ENCODE results near the gene ZNF506. TPM values are rescaled to one million over a fixed set of nuclear protein-coding genes. Genes with fewer than 3 reads are reported as not detected.
"Not testable (repeated sequence)": the region's sequence is repeated elsewhere in the genome, so short reads cannot be mapped to it uniquely, and the experiment has no call there.

The ZNF506 gene
- total RNA-seq, 1 experiment from 2014 or later = 0.42 TPM

GRCh38 chr19:19858751-19859150 is 37.2 kb upstream of the ZNF506 start:
- H3K4me1 ChIP-seq (ENCODE audit: control insufficient read depth in 1 of 2, insufficient read depth in 2 of 2, low read length in 2 of 2) = no peaks in the 10 kb centered on the region
- H3K4me2 ChIP-seq (ENCODE audit: low read length) = no peak overlapping the region
- no peaks in the 10 kb centered on the region for H3K27me3 ChIP-seq (ENCODE audit: insufficient read depth, low read length)
- no peaks in the 10 kb centered on the region for H4K20me1 ChIP-seq (ENCODE audit: insufficient read depth)
- CTCF ChIA-PET = no interaction called here
- H3K4me3 ChIP-seq (replicated peaks in 1 of 2; ENCODE audit: low read depth in 1 of 2, low read length in 2 of 2) = no peak overlapping the region
- RAD21 ChIA-PET (ENCODE audit: low non-redundant PET in 1 of 2, low total read pairs in 2 of 2, uncharacterized antibody in 2 of 2, unreplicated experiment in 2 of 2) = no interaction called here
- no peaks in the 10 kb centered on the region for H3K36me3 ChIP-seq (ENCODE audit: control insufficient read depth in 1 of 2, insufficient read depth in 2 of 2, low read length in 2 of 2)
- no peaks in the 10 kb centered on the region for H3K9me2 ChIP-seq (ENCODE audit: insufficient read depth)
- intact Hi-C loops (cut with micrococcal nuclease) = no loop called here
- BruUV-seq (replicated peaks) = no TSS peak
- no peak overlapping the region for H3K9ac ChIP-seq (ENCODE audit: low read length)
- no peak overlapping the region for H3K27ac ChIP-seq (ENCODE audit: low read depth, low read length)
- POLR2A ChIA-PET = no interaction called here
- TF ChIP-seq RAD21 (IDR thresholded peaks at IDR 0.05; ENCODE audit: low read depth) = no peak
- no peak for TF ChIP-seq FOSL1 (IDR thresholded peaks at IDR 0.05; ENCODE audit: low read depth)
- TF ChIP-seq SP1 (IDR thresholded peaks at IDR 0.05; ENCODE audit: low read depth) = no peak
- no peak for TF ChIP-seq CBX3 (IDR thresholded peaks at IDR 0.05; ENCODE audit: low read depth)
- no peak for TF ChIP-seq YY1 (IDR thresholded peaks at IDR 0.05; ENCODE audit: extremely low read depth, insufficient replicate concordance, low read depth, low read length)
- TF ChIP-seq SIN3A (IDR thresholded peaks at IDR 0.05; ENCODE audit: low read depth) = no peak
- TF ChIP-seq ATF3 (IDR thresholded peaks at IDR 0.05) = no peak
- no peak for TF ChIP-seq EZH2phosphoT487 (IDR thresholded peaks at IDR 0.05; ENCODE audit: borderline replicate concordance)
- no peak for TF ChIP-seq JUND (IDR thresholded peaks at IDR 0.05)
- no peak for TF ChIP-seq SRF (IDR thresholded peaks at IDR 0.05; ENCODE audit: low read depth)
- TF ChIP-seq, protein P1, sequence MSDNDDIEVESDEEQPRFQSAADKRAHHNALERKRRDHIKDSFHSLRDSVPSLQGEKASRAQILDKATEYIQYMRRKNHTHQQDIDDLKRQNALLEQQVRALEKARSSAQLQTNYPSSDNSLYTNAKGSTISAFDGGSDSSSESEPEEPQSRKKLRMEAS (IDR thresholded peaks at IDR 0.05) = no peak
- no peak for TF ChIP-seq EZH2 (IDR thresholded peaks at IDR 0.05)
- TF ChIP-seq, protein P2, sequence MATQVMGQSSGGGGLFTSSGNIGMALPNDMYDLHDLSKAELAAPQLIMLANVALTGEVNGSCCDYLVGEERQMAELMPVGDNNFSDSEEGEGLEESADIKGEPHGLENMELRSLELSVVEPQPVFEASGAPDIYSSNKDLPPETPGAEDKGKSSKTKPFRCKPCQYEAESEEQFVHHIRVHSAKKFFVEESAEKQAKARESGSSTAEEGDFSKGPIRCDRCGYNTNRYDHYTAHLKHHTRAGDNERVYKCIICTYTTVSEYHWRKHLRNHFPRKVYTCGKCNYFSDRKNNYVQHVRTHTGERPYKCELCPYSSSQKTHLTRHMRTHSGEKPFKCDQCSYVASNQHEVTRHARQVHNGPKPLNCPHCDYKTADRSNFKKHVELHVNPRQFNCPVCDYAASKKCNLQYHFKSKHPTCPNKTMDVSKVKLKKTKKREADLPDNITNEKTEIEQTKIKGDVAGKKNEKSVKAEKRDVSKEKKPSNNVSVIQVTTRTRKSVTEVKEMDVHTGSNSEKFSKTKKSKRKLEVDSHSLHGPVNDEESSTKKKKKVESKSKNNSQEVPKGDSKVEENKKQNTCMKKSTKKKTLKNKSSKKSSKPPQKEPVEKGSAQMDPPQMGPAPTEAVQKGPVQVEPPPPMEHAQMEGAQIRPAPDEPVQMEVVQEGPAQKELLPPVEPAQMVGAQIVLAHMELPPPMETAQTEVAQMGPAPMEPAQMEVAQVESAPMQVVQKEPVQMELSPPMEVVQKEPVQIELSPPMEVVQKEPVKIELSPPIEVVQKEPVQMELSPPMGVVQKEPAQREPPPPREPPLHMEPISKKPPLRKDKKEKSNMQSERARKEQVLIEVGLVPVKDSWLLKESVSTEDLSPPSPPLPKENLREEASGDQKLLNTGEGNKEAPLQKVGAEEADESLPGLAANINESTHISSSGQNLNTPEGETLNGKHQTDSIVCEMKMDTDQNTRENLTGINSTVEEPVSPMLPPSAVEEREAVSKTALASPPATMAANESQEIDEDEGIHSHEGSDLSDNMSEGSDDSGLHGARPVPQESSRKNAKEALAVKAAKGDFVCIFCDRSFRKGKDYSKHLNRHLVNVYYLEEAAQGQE (IDR thresholded peaks at IDR 0.05; ENCODE audit: low read depth) = no peak
- TF ChIP-seq TCF7L2 (IDR thresholded peaks at IDR 0.05; ENCODE audit: borderline replicate concordance, extremely low read depth, insufficient read depth, insufficient read length) = no peak
- no peak for TF ChIP-seq CTCF (IDR thresholded peaks at IDR 0.05 in 2 of 3, conservative IDR thresholded peaks at IDR 0.05 in 1 of 3; ENCODE audit: borderline replicate concordance in 1 of 3, insufficient read depth in 1 of 3, low read depth in 2 of 3, low read length in 2 of 3)
- no peak overlapping the region for H2AFZ ChIP-seq (ENCODE audit: low read depth, low read length, poor library complexity, severe bottlenecking)
- DNase-seq (ENCODE audit: low read depth, low spot score) (no peak), ATAC-seq (no peak)
- H3K9me3 ChIP-seq (ENCODE audit: control insufficient read depth in 1 of 2, insufficient read depth in 1 of 2, low read depth in 1 of 2, low read length in 2 of 2) = peaks cover 0 to 4% of the 10 kb centered on the region in 2 experiments; a peak in 2 of 4 replicates
- no peaks in the 10 kb centered on the region for H3K79me2 ChIP-seq (ENCODE audit: insufficient read depth, low read length)

- ATAC-seq, CTCF ChIA-PET, POLR2A ChIA-PET: not testable (repeated sequence)
These were observed 30.2 kb upstream of the ZNF506 start for GRCh38 chr19:19851740-19852139.

More at GRCh38 chr19:19851740-19852139, 30.2 kb upstream of the ZNF506 start:
- H3K4me2 ChIP-seq (ENCODE audit: low read length); H4K20me1 ChIP-seq (ENCODE audit: insufficient read depth); intact Hi-C loops (cut with micrococcal nuclease); BruUV-seq (replicated peaks); H3K4me3 ChIP-seq (replicated peaks in 1 of 2; ENCODE audit: low read depth in 1 of 2, low read length in 2 of 2); H2AFZ ChIP-seq (ENCODE audit: low read depth, low read length, poor library complexity, severe bottlenecking); H3K9ac ChIP-seq (ENCODE audit: low read length); H3K9me3 ChIP-seq (ENCODE audit: control insufficient read depth in 1 of 2, insufficient read depth in 1 of 2, low read depth in 1 of 2, low read length in 2 of 2); H3K4me1 ChIP-seq (ENCODE audit: control insufficient read depth in 1 of 2, insufficient read depth in 2 of 2, low read length in 2 of 2); H3K9me2 ChIP-seq (ENCODE audit: insufficient read depth); H3K79me2 ChIP-seq (ENCODE audit: insufficient read depth, low read length); H3K36me3 ChIP-seq (ENCODE audit: control insufficient read depth in 1 of 2, insufficient read depth in 2 of 2, low read length in 2 of 2); RAD21 ChIA-PET (ENCODE audit: low non-redundant PET in 1 of 2, low total read pairs in 2 of 2, uncharacterized antibody in 2 of 2, unreplicated experiment in 2 of 2); DNase-seq (ENCODE audit: low read depth, low spot score); H3K27ac ChIP-seq (ENCODE audit: low read depth, low read length); H3K27me3 ChIP-seq (ENCODE audit: insufficient read depth, low read length): not testable (repeated sequence)
